GM10266 (cell line): ENCODE data around the gene TCF7L2.

Experiments
- DNase-seq: peaks from one replicate; pipeline ENCODE4 v3.0.0; 2012; ENCODE audit errors: extremely low spot score
- TF ChIP-seq, protein P1 (sequence below): IDR thresholded peaks from 2 replicates; pipeline ENCODE4 v1.5.1; 2012; ENCODE audit warnings: mild to moderate bottlenecking, low read depth; ENCODE audit not compliant: control insufficient read depth, insufficient read depth; ENCODE audit errors: missing control alignments

The TCF7L2 gene

DNA sequence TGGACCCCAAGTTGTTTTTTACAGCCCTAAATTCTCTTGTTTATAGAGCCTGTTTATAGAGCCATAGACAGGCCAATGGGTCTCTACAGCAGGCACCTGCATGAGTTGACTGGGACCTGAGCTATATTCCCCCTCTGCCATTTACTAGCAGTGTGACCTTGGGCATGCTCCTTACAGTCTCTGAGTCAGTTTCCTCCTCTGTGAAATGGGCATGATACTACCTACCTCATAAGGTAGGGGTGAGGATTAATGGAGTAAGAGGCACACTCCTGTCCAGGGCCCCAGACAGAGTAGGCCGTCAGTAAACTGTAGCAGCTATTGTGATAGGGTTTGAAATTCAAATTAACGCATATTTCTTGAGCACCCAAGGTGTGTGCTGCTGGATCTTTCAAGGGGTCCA lies 138.1 kb downstream of the TCF7L2 start:
- DNase-seq = no peak
- TF ChIP-seq, protein P1, sequence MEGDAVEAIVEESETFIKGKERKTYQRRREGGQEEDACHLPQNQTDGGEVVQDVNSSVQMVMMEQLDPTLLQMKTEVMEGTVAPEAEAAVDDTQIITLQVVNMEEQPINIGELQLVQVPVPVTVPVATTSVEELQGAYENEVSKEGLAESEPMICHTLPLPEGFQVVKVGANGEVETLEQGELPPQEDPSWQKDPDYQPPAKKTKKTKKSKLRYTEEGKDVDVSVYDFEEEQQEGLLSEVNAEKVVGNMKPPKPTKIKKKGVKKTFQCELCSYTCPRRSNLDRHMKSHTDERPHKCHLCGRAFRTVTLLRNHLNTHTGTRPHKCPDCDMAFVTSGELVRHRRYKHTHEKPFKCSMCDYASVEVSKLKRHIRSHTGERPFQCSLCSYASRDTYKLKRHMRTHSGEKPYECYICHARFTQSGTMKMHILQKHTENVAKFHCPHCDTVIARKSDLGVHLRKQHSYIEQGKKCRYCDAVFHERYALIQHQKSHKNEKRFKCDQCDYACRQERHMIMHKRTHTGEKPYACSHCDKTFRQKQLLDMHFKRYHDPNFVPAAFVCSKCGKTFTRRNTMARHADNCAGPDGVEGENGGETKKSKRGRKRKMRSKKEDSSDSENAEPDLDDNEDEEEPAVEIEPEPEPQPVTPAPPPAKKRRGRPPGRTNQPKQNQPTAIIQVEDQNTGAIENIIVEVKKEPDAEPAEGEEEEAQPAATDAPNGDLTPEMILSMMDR = no peak

- TF ChIP-seq, protein P1 = no peak
- no peak for DNase-seq
These were observed 139.5 kb downstream of the TCF7L2 start for GRCh38 chr10:113089551-113089950.

- DNase-seq = no peak
- TF ChIP-seq, protein P1 = no peak
These were observed 141.9 kb downstream of the TCF7L2 start for GRCh38 chr10:113091920-113092319.

- TF ChIP-seq, protein P1 = no peak
- DNase-seq = no peak
These were observed 143.4 kb downstream of the TCF7L2 start for GRCh38 chr10:113093188-113094113.

DNA sequence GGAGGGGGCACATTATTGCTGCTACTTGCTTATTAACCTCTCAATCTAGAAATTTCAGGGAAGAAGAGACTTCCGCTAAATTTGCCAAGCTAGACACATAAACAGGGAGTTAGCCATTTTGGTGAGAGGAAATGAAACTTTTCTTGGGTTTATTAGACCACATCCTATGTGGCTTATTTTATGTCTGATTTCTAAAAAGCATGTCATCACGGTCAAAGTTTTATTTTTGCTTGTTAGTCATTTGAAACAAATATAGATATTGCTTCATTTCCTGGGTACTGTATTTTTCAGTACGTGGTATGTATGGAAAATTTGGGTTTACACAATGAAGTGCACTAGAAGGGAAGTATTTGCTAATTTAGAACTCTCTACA lies 144.1 kb downstream of the TCF7L2 start:
- TF ChIP-seq, protein P1 = no peak
- no peak for DNase-seq

- TF ChIP-seq, protein P1 = no peak
- DNase-seq = no peak
These were observed 145.5 kb downstream of the TCF7L2 start for GRCh38 chr10:113095419-113096127.
